ENCODE results near the gene STOML3. TPM values are rescaled to one million over a fixed set of nuclear protein-coding genes. Genes with fewer than 3 reads are reported as not detected.

The STOML3 gene
- total RNA-seq, 1 donor from 2014 or later = not detected

- Mint-ChIP-seq H3K4me1 (no peaks in the 10 kb centered on the region), H3K27me3 (ENCODE audit: low read depth) (no peaks in the 10 kb centered on the region), H3K27ac (no peak overlapping the region), H3K36me3 (no peaks in the 10 kb centered on the region), H3K9me3 (peaks cover 11% of the 10 kb centered on the region), H3K4me3 (no peak overlapping the region)
- DNase-seq (ENCODE audit: low spot score in 2 of 2, unreplicated experiment in 2 of 2) = no peak
- TF ChIP-seq CTCF (IDR thresholded peaks at IDR 0.05; ENCODE audit: unreplicated experiment) = no peak
These were observed 37.8 kb downstream of the STOML3 start for GRCh38 chr13:38952827-38953226.

DNA sequence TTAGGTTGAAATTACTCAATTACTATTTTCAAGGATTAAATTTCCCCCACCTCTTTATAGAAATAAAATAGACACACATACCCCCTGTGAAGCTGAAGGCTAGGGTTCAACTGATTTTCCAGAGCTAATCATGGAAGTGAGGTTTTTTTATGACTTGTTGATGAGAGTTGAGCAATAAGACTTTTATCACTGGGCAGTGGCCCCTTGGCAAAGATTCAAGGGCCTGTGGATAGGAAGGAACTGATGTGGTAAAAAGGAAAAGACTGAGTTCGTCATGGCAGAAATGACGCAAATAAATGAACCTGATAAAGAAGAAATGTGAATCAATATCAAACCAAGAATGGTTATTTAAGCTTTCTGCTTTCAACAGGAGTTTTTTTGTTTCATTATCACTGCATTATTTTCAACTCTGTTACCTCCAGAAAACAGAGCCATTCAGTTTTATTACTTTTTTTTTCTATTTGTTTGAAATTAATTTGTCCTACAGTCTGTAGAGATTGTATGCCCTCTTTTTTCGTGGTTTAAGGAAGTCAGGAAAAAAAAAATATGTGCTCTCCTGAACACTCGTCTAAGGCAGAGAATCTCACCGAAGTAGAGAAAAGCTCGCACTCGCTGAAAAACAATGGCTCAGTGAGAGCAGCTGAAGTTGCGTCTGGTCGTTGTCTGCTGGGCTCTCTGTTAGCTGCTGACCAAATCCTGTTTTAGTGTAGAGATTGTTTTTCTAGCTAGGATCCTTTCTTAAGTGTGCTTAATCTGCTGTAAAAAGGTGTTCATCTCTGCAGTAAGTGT is 38.9 kb downstream of the STOML3 start:
- DNase-seq (ENCODE audit: low spot score in 2 of 2, unreplicated experiment in 2 of 2) = no peak
- Mint-ChIP-seq H3K27ac (no peak overlapping the region), H3K4me3 (no peak overlapping the region), H3K36me3 (no peaks in the 10 kb centered on the region), H3K27me3 (ENCODE audit: low read depth) (no peaks in the 10 kb centered on the region), H3K9me3 (peaks cover 11% of the 10 kb centered on the region), H3K4me1 (no peaks in the 10 kb centered on the region)
- TF ChIP-seq CTCF (IDR thresholded peaks at IDR 0.05; ENCODE audit: unreplicated experiment) = no peak

GRCh38 chr13:38950987-38951386 is 39.6 kb downstream of the STOML3 start:
- Mint-ChIP-seq H3K4me1 (no peaks in the 10 kb centered on the region), H3K9me3 (peaks cover 11% of the 10 kb centered on the region), H3K27ac (no peak overlapping the region), H3K36me3 (no peaks in the 10 kb centered on the region), H3K27me3 (ENCODE audit: low read depth) (no peaks in the 10 kb centered on the region), H3K4me3 (no peak overlapping the region)
- no peak for TF ChIP-seq CTCF (IDR thresholded peaks at IDR 0.05; ENCODE audit: unreplicated experiment)
- DNase-seq (ENCODE audit: low spot score in 2 of 2, unreplicated experiment in 2 of 2) = no peak

DNA sequence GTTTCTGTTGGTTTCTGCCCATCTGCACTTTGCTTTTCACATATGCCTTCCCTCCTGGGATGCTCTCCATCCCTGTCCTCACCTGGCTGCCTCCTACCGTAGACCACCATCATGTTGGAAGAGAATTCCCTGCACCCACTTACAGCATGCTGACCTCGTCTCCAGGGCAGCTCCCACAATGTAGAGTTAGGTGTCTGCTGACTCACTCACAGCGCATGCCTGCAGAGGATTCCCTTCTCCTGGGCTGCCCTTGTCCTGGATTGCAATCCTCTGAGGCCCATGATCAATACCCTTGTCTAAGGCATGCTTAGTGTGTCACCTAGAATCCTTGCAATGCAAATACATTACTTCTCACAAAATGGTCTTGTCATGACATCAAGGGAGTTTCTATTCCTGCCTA is 43.6 kb downstream of the STOML3 start:
- H3K4me3 Mint-ChIP-seq = no peak overlapping the region
- H3K36me3 Mint-ChIP-seq = no peaks in the 10 kb centered on the region
- no peak for TF ChIP-seq CTCF (IDR thresholded peaks at IDR 0.05; ENCODE audit: unreplicated experiment)
- H3K9me3 Mint-ChIP-seq = peaks cover 11% of the 10 kb centered on the region
- H3K27me3 Mint-ChIP-seq (ENCODE audit: low read depth) = no peaks in the 10 kb centered on the region
- no peak overlapping the region for H3K27ac Mint-ChIP-seq
- DNase-seq (ENCODE audit: low spot score in 2 of 2, unreplicated experiment in 2 of 2) = no peak
- no peaks in the 10 kb centered on the region for H3K4me1 Mint-ChIP-seq

- no peaks in the 10 kb centered on the region for H3K4me1 Mint-ChIP-seq
- no peak overlapping the region for H3K27ac Mint-ChIP-seq
- TF ChIP-seq CTCF (IDR thresholded peaks at IDR 0.05; ENCODE audit: unreplicated experiment) = no peak
- no peaks in the 10 kb centered on the region for H3K27me3 Mint-ChIP-seq (ENCODE audit: low read depth)
- H3K9me3 Mint-ChIP-seq = no peaks in the 10 kb centered on the region
- H3K36me3 Mint-ChIP-seq = no peaks in the 10 kb centered on the region
- no peak overlapping the region for H3K4me3 Mint-ChIP-seq
- DNase-seq (ENCODE audit: low spot score in 2 of 2, unreplicated experiment in 2 of 2) = no peak
These were observed 46.4 kb downstream of the STOML3 start for GRCh38 chr13:38944219-38944618.
